IMR-90 (cell line): ENCODE results near the gene ATP9B. TPM values are rescaled to one million over a fixed set of nuclear protein-coding genes. Genes with fewer than 3 reads are reported as not detected.
"Not testable (repeated sequence)": the region's sequence is repeated elsewhere in the genome, so short reads cannot be mapped to it uniquely, and the experiment has no call there.

Experiments
- ATAC-seq: fragments of 200-7000 bp; cut with Tn5 transposase; 2 replicates; pipeline ENCODE4 v1.9.1; 2020; ENCODE audit warnings: low read depth, mild to moderate bottlenecking, moderate library complexity
- BruUV-seq: library from RNA; stranded (reverse); fragments of 400-500 nt; replicated peaks from 2 replicates; lab custom pipeline; 2021; lab: Mats Ljungman, UMichigan
- CTCF ChIA-PET: fragments of 300-600 bp; formaldehyde crosslinking; extraction: SDS; loops from one replicate; lab custom pipeline; 2021; ENCODE audit warnings: antibody characterized with exemption; lab: Yijun Ruan, JAX
- POLR2A ChIA-PET: fragments of 300-600 bp; sonication (Branson Sonifier 250); formaldehyde crosslinking; loops from one replicate; lab custom pipeline; 2022; ENCODE audit warnings: antibody characterized with exemption; ENCODE audit not compliant: unreplicated experiment; lab: Charles Lee
- DNase-seq: peaks from one replicate; pipeline ENCODE4 v3.0.0; 2013
- H2AFZ ChIP-seq: replicated peaks from 2 replicates; pipeline ENCODE3; 2013; ENCODE audit warnings: low read length, mild to moderate bottlenecking; ENCODE audit not compliant: poor library complexity
- H2AK5ac ChIP-seq: 2 replicates; pipeline ENCODE4 v1.6.1; 2013; ENCODE audit warnings: low read depth, low read length, inconsistent platforms
- H2AK9ac ChIP-seq: replicated peaks from 2 replicates; pipeline ENCODE3; 2013; ENCODE audit warnings: mild to moderate bottlenecking, low read depth, low read length, moderate library complexity; ENCODE audit not compliant: poor library complexity
- H2BK120ac ChIP-seq: 2 replicates; pipeline ENCODE4 v1.6.1; 2013; ENCODE audit warnings: low read depth, low read length, inconsistent platforms
- H2BK15ac ChIP-seq: 3 replicates; pipeline ENCODE4 v1.6.1; 2013; ENCODE audit warnings: low read depth, low read length, inconsistent platforms
- H2BK20ac ChIP-seq: 2 replicates; pipeline ENCODE4 v1.6.1; 2013; ENCODE audit warnings: low read depth, mild to moderate bottlenecking, inconsistent platforms, low read length, moderate library complexity
- H2BK5ac ChIP-seq: 2 replicates; pipeline ENCODE4 v1.6.1; 2013; ENCODE audit warnings: mild to moderate bottlenecking, low read depth, low read length, inconsistent platforms; ENCODE audit not compliant: poor library complexity, severe bottlenecking
- H3K14ac ChIP-seq: replicated peaks from 2 replicates; pipeline ENCODE4 v1.6.1; 2013; ENCODE audit warnings: low read depth, low read length, inconsistent platforms
- H3K18ac ChIP-seq: 2 replicates; pipeline ENCODE4 v1.6.1; 2013; ENCODE audit warnings: low read depth, low read length, control low read depth
- H3K23ac ChIP-seq: 2 replicates; pipeline ENCODE4 v1.6.1; 2013; ENCODE audit warnings: low read depth, low read length, inconsistent platforms
- H3K27ac ChIP-seq: 2 replicates; pipeline ENCODE4 v1.5.1; 2013; ENCODE audit warnings: mild to moderate bottlenecking, control low read depth, low read length; ENCODE audit not compliant: insufficient read depth
- H3K27me3 ChIP-seq: 2 replicates; pipeline ENCODE4 v1.6.1; 2013; ENCODE audit warnings: low read length; ENCODE audit not compliant: control insufficient read depth, insufficient read depth
- H3K36me3 ChIP-seq: 2 replicates; pipeline ENCODE4 v1.6.1; 2013; ENCODE audit warnings: low read length, mixed read lengths; ENCODE audit not compliant: control insufficient read depth, insufficient read depth
- H3K4ac ChIP-seq: 2 replicates; pipeline ENCODE4 v1.6.1; 2013; ENCODE audit warnings: low read depth, low read length, inconsistent platforms
- H3K4me1 ChIP-seq: 2 replicates; pipeline ENCODE4 v1.6.1; 2013; ENCODE audit warnings: low read length, mixed read lengths; ENCODE audit not compliant: control insufficient read depth, insufficient read depth
- H3K4me2 ChIP-seq: 2 replicates; pipeline ENCODE4 v1.6.1; 2013; ENCODE audit warnings: low read depth, mild to moderate bottlenecking, control low read depth, low read length, moderate library complexity
- H3K4me3 ChIP-seq: 2 replicates; pipeline ENCODE4 v1.5.1; 2013; ENCODE audit warnings: low read depth, mild to moderate bottlenecking, control low read depth, low read length, moderate library complexity; ENCODE audit not compliant: insufficient read depth
- H3K56ac ChIP-seq: 2 replicates; pipeline ENCODE4 v1.6.1; 2013; ENCODE audit warnings: low read length, inconsistent platforms; ENCODE audit not compliant: insufficient read depth; ENCODE audit errors: extremely low read depth
- H3K79me1 ChIP-seq, 2 experiments: 2 replicates each; pipeline ENCODE4 v1.6.1; 2013; ENCODE audit warnings: low read length in 2 of 2, inconsistent platforms in 1 of 2, low read depth in 1 of 2
- H3K9ac ChIP-seq: 2 replicates; pipeline ENCODE4 v1.6.1; 2013; ENCODE audit warnings: low read depth, low read length, control low read depth
- H3K9me1 ChIP-seq: 2 replicates; pipeline ENCODE4 v1.6.1; 2013; ENCODE audit warnings: low read length, inconsistent platforms; ENCODE audit not compliant: insufficient read depth
- H3K9me3 ChIP-seq: 2 replicates; pipeline ENCODE4 v1.6.1; 2013; ENCODE audit warnings: low read length; ENCODE audit not compliant: control insufficient read depth, insufficient read depth
- H4K20me1 ChIP-seq: 2 replicates; pipeline ENCODE4 v1.6.1; 2013; ENCODE audit warnings: low read length, inconsistent platforms; ENCODE audit not compliant: insufficient read depth
- H4K5ac ChIP-seq: 2 replicates; pipeline ENCODE4 v1.6.1; 2013; ENCODE audit warnings: mild to moderate bottlenecking, low read depth, low read length, control low read depth
- H4K8ac ChIP-seq, 2 experiments: 2 replicates each; pipeline ENCODE4 v1.6.1; 2013; ENCODE audit warnings: low read depth in 2 of 2, low read length in 2 of 2, control low read depth in 1 of 2, inconsistent platforms in 1 of 2
- H4K91ac ChIP-seq: 2 replicates; pipeline ENCODE4 v1.6.1; 2013; ENCODE audit warnings: low read depth, low read length, inconsistent platforms; ENCODE audit not compliant: insufficient read depth
- WGBS, 2 experiments: methylation state at CpG; one replicate each; pipeline versions ENCODE4 v1.1.5 to v1.1.7; 2013; ENCODE audit warnings: missing lambda C conversion rate in 2 of 2; ENCODE audit not compliant: insufficient read length in 1 of 2; ENCODE audit errors: extremely low coverage in 2 of 2; 5-methylcytosine and 5-hydroxymethylcytosine counted together
- dilution Hi-C: fragments of 300-500 bp; cut with HindIII; formaldehyde crosslinking; loops from one replicate; pipeline ENCODE4 v1.14.3; 2018; ENCODE audit warnings: low sequenced_read_pairs; ENCODE audit not compliant: unreplicated experiment
- in situ Hi-C: fragments of 300-500 bp; cut with MboI; formaldehyde crosslinking; loops from 3 replicates; pipeline ENCODE4 v1.14.3; 2019; ENCODE audit warnings: low sequenced_read_pairs, inconsistent platforms, mixed read lengths
- intact Hi-C: fragments of 100-400 bp; cut with micrococcal nuclease; formaldehyde crosslinking; loops from 2 replicates; pipeline ENCODE4 v1.10.0; 2022
- polyA plus RNA-seq, 3 experiments: library from polyadenylated mRNA; depleted of rRNA; stranded (reverse); fragments of >200 nt; gene quantifications; 2 replicates each; pipeline ENCODE4 v1.2.3, GENCODE V29; 2012; ENCODE audit warnings: low replicate concordance in 1 of 3
- total RNA-seq: library from RNA; depleted of rRNA; stranded (reverse); fragments of >200 nt; gene quantifications from 2 replicates; pipeline ENCODE4 v1.2.3, GENCODE V29; 2012

ATP9B gene
- total and polyA plus RNA-seq, 2 of the 4 experiments (the other 2 are of a cell fraction): 11.0 to 11.5 TPM

DNA sequence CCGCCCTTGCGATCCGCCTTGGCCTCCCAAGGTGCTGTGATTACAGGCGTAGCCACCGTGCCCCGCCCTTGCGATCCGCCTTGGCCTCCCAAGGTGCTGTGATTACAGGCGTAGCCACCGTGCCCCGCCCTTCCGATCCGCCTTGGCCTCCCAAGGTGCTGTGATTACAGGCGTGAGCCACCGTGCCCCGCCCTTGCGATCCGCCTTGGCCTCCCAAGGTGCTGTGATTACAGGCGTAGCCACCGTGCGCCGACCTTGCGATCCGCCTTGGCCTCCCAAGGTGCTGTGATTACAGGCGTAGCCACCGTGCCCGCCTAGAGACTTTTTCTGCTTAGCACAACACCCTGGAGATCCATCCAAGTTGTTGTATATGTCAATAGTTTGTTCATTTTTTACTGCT, 103.1 kb downstream of the ATP9B start:
- H2BK120ac ChIP-seq, H2AFZ ChIP-seq, H3K14ac ChIP-seq, in situ Hi-C loops, H3K9me3 ChIP-seq, H2BK15ac ChIP-seq, H3K27me3 ChIP-seq, H3K9ac ChIP-seq, H3K36me3 ChIP-seq, H2AK9ac ChIP-seq, H3K23ac ChIP-seq, POLR2A ChIA-PET, H4K20me1 ChIP-seq, dilution Hi-C loops, H2AK5ac ChIP-seq, H3K9me1 ChIP-seq, H4K5ac ChIP-seq, intact Hi-C loops, H2BK5ac ChIP-seq, CTCF ChIA-PET, H4K91ac ChIP-seq, BruUV-seq, H3K27ac ChIP-seq, DNase-seq, H3K4me2 ChIP-seq, H3K79me1 ChIP-seq, H3K56ac ChIP-seq, H3K4ac ChIP-seq, H4K8ac ChIP-seq, H3K4me1 ChIP-seq, ATAC-seq, H3K4me3 ChIP-seq, H3K18ac ChIP-seq, H2BK20ac ChIP-seq: not testable (repeated sequence)
- no CpG with 5 or more reads among the region's 27 CpGs for WGBS, 2 experiments
